Measurements from ENCODE around the gene ADAMTS6. TPM values are rescaled to one million over a fixed set of nuclear protein-coding genes. Genes with fewer than 3 reads are reported as not detected.

Gene ADAMTS6
- polyA plus RNA-seq, 3 donors = 0.01 TPM; not detected in 2

DNA sequence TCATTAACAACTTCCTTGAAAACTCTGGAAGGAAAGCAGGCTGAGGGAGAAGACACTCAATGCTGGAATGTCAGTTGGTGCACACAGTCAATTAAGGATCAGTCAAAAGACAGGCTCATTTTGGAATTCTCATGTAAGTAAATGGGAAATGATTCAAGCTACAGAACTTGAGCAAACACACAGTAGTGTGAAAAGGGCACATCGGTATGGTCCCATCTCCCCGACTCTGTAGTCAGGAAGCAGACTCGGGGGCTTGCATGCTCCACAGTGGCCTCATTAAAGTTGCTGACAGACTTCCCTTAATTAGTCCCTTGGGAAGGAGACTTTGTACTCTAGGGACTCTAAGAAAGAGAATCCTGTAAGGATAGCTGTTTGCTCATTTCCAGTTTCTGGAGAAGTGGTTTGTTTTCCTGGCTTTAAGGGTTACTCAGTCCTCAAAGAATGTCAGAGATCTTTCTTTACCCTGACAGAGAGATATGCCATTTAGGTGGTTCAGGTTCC is 339.2 kb downstream of the ADAMTS6 start:
- 40% methylated on average over 1 of the region's 3 CpGs for WGBS (ENCODE audit: insufficient coverage)
- Histone ChIP-seq H3K36me3 (replicated peaks in 1 of 2; ENCODE audit: control insufficient read depth in 1 of 2, insufficient read depth in 2 of 2, low read length in 2 of 2) (no peaks in the 10 kb centered on the region), H3K9me3 (replicated peaks in 1 of 2; ENCODE audit: control insufficient read depth in 1 of 2, insufficient read depth in 1 of 2, low read length in 2 of 2) (no peaks in the 10 kb centered on the region), H3K79me2 (ENCODE audit: insufficient read depth, low read length) (no peaks in the 10 kb centered on the region), H2AFZ (ENCODE audit: insufficient read depth, low read depth, low read length, poor library complexity, severe bottlenecking) (no peak overlapping the region), H3K4me2 (replicated peaks; ENCODE audit: extremely low read depth, low read length, poor library complexity, severe bottlenecking) (no peak overlapping the region), H3K4me1 (ENCODE audit: control insufficient read depth in 1 of 2, insufficient read depth in 2 of 2, low read length in 2 of 2) (no peaks in the 10 kb centered on the region), H3K4me3 (replicated peaks in 1 of 3; ENCODE audit: low read depth in 2 of 3, low read length in 3 of 3) (no peak overlapping the region), H3K27me3 (ENCODE audit: control insufficient read depth in 2 of 2, insufficient read depth in 2 of 2, low read length in 2 of 2) (no peaks in the 10 kb centered on the region), H3K27ac (ENCODE audit: low read depth in 1 of 2, low read length in 2 of 2) (no peak overlapping the region), H3K9ac (ENCODE audit: insufficient read depth, low read length, poor library complexity, severe bottlenecking) (no peak overlapping the region), H4K20me1 (ENCODE audit: insufficient read depth, low read length) (no peaks in the 10 kb centered on the region)
- peaks cover 0 to 10% (median 5%) of the 10 kb centered on the region in 7 donors for H3K9me3 Mint-ChIP-seq
- intact Hi-C loops (cut with micrococcal nuclease) = no loop called here
- DNase-seq = no peak
- H3K4me3 Mint-ChIP-seq = no peak overlapping the region
- H3K36me3 Mint-ChIP-seq = no peaks in the 10 kb centered on the region
- TF ChIP-seq, protein P1, sequence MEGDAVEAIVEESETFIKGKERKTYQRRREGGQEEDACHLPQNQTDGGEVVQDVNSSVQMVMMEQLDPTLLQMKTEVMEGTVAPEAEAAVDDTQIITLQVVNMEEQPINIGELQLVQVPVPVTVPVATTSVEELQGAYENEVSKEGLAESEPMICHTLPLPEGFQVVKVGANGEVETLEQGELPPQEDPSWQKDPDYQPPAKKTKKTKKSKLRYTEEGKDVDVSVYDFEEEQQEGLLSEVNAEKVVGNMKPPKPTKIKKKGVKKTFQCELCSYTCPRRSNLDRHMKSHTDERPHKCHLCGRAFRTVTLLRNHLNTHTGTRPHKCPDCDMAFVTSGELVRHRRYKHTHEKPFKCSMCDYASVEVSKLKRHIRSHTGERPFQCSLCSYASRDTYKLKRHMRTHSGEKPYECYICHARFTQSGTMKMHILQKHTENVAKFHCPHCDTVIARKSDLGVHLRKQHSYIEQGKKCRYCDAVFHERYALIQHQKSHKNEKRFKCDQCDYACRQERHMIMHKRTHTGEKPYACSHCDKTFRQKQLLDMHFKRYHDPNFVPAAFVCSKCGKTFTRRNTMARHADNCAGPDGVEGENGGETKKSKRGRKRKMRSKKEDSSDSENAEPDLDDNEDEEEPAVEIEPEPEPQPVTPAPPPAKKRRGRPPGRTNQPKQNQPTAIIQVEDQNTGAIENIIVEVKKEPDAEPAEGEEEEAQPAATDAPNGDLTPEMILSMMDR (IDR thresholded peaks at IDR 0.05) = no peak
- no peaks in the 10 kb centered on the region for H3K4me1 Mint-ChIP-seq
- no peak overlapping the region for H3K27ac Mint-ChIP-seq
- H3K27me3 Mint-ChIP-seq (ENCODE audit: low read depth in 3 of 3) = peaks cover 0 to 4% (median 2%) of the 10 kb centered on the region in 3 donors

DNA sequence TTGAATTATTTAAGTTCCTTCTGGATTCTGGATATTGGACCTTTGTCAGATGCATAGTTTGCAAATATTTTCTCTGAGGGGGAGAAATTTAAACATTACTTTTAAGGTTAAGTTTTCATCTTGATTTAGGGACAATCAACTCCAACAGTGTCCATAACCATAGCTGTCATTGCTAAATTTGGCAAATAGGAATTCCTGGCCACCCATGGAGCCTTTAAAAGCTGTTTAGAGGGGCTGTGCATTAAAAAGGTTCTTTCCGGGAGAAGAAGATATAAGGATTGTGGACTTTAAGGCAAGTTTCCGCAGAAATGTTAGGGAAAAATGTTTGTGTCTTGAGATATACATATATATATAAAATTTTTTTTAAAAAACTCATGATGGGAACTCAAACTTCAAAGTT is 339.7 kb downstream of the ADAMTS6 start:
- no peaks in the 10 kb centered on the region for H3K9me3 ChIP-seq (replicated peaks in 1 of 2; ENCODE audit: control insufficient read depth in 1 of 2, insufficient read depth in 1 of 2, low read length in 2 of 2)
- TF ChIP-seq, protein P1 (IDR thresholded peaks at IDR 0.05) = no peak
- H3K4me3 ChIP-seq (replicated peaks in 1 of 3; ENCODE audit: low read depth in 2 of 3, low read length in 3 of 3) = no peak overlapping the region
- H3K27ac ChIP-seq (ENCODE audit: low read depth in 1 of 2, low read length in 2 of 2) = no peak overlapping the region
- Mint-ChIP-seq H3K9me3 (peaks cover 0 to 8% (median 5%) of the 10 kb centered on the region in 7 donors), H3K4me1 (no peaks in the 10 kb centered on the region), H3K27ac (no peak overlapping the region), H3K27me3 (ENCODE audit: low read depth in 3 of 3) (peaks cover 0 to 4% (median 2%) of the 10 kb centered on the region in 3 donors), H3K4me3 (no peak overlapping the region), H3K36me3 (no peaks in the 10 kb centered on the region)
- WGBS (ENCODE audit: insufficient coverage) = no CpG with 5 or more reads among the region's 2 CpGs
- H3K4me2 ChIP-seq (replicated peaks; ENCODE audit: extremely low read depth, low read length, poor library complexity, severe bottlenecking) = no peak overlapping the region
- no peaks in the 10 kb centered on the region for H3K27me3 ChIP-seq (ENCODE audit: control insufficient read depth in 2 of 2, insufficient read depth in 2 of 2, low read length in 2 of 2)
- DNase-seq = no peak
- no peaks in the 10 kb centered on the region for H3K4me1 ChIP-seq (ENCODE audit: control insufficient read depth in 1 of 2, insufficient read depth in 2 of 2, low read length in 2 of 2)
- no peaks in the 10 kb centered on the region for H3K79me2 ChIP-seq (ENCODE audit: insufficient read depth, low read length)
- no peak overlapping the region for H2AFZ ChIP-seq (ENCODE audit: insufficient read depth, low read depth, low read length, poor library complexity, severe bottlenecking)
- H3K36me3 ChIP-seq (replicated peaks in 1 of 2; ENCODE audit: control insufficient read depth in 1 of 2, insufficient read depth in 2 of 2, low read length in 2 of 2) = no peaks in the 10 kb centered on the region
- H3K9ac ChIP-seq (ENCODE audit: insufficient read depth, low read length, poor library complexity, severe bottlenecking) = no peak overlapping the region
- intact Hi-C loops (cut with micrococcal nuclease) = no loop called here
- H4K20me1 ChIP-seq (ENCODE audit: insufficient read depth, low read length) = no peaks in the 10 kb centered on the region

Data from CD14-positive monocyte (primary cell).